GM19240 (cell line): ENCODE data around the gene RSU1.

Source experiments
- DNase-seq: peaks from one replicate; pipeline ENCODE4 v3.0.0; 2011; ENCODE audit warnings: low spot score; ENCODE audit not compliant: insufficient read length

Gene RSU1

DNA sequence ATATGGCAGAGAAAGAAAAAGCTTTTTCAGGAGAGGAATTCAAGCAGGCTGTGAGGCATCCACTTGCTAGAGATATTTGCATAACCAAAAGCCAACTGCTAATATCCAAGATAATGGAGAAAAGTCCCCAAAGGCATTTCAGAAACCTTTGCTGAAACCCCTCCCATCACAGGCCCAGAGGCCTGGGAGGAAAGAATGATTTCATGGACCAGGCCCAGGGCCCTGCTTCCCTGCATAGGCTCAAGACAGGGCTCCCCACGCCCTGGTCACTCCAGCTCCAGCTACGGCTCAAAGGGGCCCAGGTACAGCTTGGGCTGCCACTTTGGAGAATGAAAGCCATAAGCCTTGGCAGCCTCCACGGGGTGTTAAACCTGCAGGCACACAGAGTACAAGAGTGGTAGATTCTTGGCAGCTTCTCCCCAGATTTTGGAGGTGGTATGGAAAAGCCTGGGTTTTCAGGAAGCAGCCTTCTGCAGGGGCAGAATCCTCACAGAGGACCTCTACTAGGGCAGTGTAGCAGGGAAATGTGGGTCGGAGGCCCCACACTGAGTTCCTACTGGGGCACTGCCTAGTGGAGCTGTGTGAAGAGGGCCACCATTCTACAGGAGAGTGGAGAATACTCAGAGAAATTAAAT lies 5.6 kb upstream of the RSU1 start:
- no peak for DNase-seq

- no peak for DNase-seq
These were observed 4.8 kb upstream of the RSU1 start for GRCh38 chr10:16822027-16822426.

DNA sequence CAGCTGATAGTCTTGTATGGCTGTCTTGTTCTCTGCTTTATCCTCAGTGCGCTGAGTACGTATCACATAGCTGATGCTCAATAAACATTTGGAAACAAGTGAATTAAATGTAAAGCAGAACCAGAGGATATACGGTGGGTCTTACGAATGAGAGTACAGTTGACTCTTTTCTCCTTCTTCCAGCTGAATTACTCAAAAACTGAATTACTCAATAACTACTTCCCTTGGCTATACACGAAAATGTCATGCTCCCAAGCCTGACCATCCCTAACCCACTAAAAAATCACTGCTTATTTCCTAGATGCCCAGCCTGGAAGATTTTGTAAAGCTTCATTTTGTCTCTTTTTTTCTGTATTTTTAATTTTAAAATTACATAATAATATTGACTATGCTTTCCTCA lies 3.2 kb upstream of the RSU1 start:
- no peak for DNase-seq

DNA sequence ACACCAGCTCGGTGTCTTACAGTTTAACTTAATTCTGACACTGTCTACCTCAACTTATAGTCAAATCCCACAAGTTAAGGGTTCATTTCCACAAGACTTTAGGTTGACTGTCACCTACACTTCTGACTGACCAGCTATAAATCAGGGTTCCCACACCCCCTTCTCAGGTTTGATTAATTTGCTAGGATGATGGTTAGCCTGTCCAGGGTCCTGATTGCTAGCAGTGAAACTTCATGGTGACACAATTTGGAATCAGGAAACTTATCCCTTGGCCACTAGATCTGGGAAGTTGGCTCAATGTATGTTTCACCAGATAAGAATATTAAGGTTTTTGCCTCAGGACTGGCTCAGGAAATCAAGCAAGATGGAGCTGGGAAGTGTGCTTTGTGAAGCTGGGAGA lies 2.8 kb upstream of the RSU1 start:
- DNase-seq: no peak

GRCh38 chr10:16819436-16819835 lies 2.2 kb upstream of the RSU1 start:
- no peak for DNase-seq

DNA sequence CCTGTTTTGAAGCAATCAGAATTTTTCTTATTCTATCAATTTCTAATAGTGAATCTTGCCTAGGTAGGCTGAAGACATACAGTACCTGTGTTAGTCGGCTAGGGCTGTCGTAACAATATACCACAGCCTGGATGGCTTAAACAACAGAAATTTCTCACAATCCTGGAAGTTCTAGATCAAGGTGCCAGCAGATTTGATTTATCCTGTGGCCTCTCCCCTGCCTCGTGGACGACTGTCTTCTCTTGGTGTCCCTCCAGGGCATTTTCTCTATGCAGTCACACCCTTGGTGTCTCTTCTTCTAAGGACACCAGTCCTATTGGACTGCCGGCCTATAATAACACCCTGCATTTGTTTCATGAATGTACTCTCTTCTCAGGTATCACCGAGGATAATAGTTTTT lies 1.8 kb upstream of the RSU1 start:
- no peak for DNase-seq

GRCh38 chr10:16816830-16817124 lies 447 bp downstream of the RSU1 start:
- no peak for DNase-seq

- DNase-seq: no peak
These were observed 1.1 kb downstream of the RSU1 start for GRCh38 chr10:16816171-16816570.

DNA sequence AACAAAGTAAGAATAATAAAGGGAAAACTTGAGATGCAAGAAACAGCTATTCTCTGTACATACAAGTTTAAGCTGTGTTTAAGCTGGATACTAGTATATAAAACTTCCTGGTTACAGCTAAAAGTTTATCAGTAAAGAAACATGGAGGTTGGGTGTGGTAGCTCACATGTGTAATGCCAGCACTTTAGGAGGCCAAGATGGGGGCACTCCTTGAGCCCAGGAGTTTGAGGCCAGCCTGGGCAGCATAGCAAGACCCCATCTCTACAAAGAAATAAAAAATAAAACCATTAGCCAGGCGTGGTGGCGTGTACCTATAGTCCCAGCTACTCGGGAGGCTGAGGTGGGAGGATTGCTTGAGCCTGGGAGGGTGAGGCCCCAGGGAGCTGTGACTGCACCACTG lies 3.2 kb downstream of the RSU1 start:
- DNase-seq: no peak

- no peak for DNase-seq
These were observed 4.5 kb downstream of the RSU1 start for GRCh38 chr10:16812676-16813075.

DNA sequence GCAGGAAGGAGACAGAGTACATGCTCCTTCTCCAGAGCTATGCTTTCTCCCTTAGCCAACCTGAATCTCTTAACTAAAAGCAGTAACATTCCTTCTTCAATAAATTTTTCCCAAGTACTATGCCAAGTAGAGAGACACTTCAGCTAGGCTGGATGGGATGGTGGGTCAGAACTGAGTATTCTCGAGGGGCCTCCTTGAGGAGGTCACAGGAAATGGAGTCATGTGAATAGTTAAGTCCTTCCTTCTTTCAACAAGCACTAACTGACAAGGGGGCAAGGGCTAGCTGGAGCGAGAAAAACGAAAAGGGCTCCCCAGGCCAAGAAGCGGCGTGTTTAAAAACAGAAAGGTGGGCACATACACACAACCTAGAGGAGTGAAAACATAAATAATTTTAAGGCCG lies 5.5 kb downstream of the RSU1 start:
- no peak for DNase-seq

DNA sequence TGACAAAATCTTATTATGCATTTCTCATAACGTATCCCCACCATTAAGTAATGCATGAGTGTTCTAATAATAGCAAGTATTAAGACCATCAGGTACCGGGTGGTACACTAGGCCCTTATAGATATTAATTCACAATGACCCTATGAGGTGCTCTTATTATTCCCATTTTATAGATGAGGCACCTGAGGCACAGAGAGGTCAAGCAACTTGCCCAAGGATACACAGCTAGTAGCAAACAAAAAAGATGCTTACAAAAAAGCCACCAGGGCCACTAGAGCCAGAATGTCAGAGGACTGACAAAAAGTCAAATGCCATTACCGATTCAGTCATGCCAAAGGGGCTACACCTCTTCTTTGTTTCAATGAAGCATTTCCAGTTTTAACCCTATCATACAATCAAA lies 5.9 kb downstream of the RSU1 start:
- no peak for DNase-seq

DNA sequence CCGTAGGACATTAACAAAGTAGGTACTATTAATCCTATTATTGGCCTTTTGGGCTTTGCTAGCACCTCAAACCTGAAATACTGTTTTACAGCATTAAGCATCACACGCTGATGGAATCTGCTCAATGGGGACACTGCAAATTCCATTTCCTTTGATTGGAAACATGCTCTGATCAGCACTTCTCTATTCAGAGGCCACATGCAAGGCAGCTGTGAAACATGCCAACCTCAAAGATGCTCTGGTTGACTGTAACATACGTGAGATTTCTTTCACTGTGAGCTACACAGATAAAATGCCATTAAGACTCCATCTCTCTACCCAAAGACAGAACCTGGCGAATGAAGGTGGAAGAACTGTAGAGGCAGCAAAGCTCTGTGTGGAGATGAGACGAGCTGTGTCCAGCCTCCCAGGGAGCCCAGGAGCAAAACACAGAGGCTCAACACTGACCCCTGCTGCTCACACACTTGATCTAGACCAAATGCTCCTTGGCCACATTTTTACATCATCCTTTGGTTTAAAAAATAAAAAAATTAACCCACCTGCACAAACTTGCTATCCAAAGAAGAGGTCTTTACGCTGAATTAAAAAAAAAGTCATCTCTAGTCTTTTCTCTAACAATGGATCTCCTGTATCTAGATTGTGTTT lies 8.0 kb downstream of the RSU1 start:
- no peak for DNase-seq

DNA sequence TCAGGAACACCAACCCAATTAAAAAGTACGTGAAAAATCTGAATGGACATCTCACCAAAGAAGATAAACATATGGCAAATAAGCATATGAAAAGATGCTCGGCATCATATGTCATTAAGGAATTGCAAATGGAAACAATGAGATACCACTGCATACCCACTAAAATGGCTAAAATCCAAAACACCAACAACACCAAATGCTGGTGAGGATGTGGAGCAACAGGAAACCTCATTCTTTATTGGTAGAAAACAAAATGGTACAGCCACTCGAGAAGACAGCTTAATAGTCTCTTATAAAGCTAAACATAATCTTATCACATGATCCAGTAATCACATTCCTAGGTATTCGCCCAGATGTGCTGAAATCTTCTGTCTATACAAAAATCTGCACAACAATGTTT lies 13.1 kb downstream of the RSU1 start:
- no peak for DNase-seq

DNA sequence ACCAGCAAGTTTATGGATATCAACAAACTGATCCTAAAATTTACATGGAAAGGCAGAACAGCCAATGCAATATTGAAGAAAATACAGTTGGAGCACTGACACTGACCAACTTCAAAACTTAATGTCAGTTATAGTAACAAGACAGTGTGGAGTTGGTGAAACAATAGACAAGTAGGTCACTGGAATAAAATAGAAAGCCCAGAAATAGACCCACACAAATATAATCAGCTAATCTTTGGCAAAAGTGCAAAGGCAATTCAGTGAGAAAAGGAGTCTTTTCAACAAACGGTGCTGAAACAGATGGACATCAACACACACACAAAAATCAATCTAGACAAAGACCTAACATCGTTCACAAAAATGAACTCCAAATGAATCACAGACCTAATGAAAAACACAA lies 13.8 kb downstream of the RSU1 start:
- no peak for DNase-seq

DNA sequence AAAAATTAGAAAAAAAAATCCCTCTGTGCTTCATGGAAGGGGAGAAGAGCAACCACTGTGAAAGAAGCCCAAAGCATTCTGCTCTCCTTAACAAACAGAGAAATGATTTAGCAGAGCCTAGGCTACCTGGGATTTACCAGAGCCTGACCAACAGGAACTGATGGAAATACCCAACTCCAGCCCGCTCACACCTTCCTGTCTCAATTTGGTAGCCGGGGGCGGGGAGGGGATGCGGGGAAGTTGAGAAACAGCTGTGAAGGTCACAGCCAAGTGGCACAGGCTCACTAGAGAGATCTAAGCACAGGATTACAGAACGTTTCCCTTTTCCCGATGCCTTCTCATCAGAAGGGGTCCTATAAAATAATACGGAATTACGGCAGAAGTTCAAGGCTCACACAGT lies 17.6 kb downstream of the RSU1 start:
- DNase-seq: no peak

GRCh38 chr10:16798571-16798970 lies 18.7 kb downstream of the RSU1 start:
- no peak for DNase-seq

DNA sequence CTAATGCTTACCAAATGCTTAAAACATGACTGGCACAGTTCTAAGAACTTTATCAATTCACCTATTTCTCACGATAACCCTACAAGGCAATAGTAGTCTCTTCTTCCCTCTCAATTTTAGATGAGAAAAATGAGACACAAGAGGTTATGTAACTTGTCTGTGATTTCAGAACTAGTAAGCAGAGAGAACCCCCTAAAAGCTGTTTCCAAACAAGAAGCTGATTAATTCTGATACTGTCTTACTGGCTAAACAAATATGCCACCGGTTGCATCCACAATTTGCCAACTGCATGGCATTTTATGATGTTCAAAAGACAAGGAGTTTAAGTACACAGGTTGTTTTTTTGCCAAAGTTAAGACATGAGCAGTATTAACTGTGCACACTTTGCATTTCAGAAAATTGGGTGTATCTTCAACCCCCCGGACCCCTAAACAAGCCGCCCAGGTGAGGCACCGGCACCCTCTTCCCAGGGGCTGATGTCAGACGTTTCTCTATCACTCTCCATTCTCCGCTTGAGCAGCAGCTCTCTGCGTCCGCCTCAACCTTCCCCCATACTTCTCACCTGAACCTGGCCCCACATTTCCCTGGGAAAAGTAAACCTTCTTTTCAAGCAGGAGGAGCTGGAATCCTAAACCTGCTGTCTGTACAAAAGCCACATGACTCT lies 21.7 kb downstream of the RSU1 start:
- no peak for DNase-seq

DNA sequence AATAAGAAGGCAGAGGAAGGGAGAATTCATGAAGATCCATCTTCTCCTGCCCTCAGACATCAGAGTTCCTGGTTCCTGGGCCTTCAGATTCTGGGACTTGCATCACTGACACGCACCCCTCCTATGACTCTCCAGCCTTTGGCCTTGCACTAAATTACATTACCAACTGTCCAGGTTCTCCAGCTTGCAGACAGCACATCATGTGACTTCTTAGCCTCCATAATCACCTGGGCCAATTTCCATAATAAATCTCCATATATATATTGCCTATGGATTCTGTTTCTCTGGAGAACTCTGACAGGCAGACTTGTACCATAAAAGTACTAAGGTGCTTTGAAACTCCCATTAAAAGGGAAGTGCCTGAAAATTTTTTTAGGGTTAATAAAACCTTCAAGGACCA lies 23.2 kb downstream of the RSU1 start:
- DNase-seq: no peak

DNA sequence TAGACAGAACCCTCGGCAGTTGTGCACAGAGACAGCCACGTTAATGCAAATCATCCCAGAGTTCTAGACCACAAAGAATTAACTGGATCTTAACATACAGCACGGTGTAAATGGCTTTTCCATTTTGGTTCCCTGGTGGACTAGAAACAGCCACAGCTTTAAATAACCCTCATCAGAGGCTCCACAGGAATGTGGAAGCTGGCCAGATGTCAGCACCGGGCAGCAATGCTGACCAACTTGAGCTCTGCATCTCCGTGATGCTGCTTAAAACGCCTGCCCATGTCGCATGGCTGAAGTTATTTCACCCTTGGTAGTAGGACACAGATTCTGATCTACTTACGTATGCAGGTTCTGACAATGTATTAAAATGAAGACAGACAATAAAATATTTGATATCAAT lies 24.5 kb downstream of the RSU1 start:
- no peak for DNase-seq

DNA sequence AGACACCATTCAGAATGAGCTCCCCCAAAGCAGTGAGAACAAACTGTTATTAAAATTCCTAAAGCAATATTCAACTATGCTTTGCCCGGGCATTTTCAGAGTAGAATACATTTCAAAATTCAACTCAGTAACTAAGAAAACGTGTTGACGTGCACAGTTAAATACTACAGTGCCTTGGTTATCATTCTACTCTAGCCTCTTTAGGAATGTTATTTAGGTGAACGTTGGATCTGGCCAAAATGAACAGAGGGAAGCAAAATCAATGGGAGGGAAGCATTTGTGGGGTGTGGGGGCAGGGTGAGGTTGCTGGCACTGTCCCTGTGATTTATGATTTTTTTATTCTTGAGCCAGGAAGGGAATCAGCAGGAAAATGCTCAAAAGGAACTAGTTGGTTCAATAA lies 27.5 kb downstream of the RSU1 start:
- DNase-seq: no peak

DNA sequence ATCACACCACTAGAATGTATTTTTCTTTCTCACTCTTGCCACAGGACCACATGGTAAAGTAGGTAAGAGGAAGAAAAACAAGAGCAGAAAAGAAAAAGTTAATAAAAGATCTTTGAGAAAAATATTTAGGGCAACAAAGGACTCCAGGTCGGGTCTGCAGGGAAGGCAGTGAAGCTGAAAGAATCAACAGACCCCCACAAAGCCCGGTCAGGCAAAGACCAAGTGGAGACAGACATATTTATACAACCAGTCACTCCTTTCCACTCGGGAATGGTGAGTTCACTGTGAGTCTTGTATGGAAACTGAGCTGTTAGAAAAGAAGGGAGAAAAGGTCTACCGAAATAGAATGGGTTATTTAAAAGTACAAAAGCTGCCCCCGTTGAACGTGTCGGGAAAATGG lies 28.0 kb downstream of the RSU1 start:
- no peak for DNase-seq

- DNase-seq: no peak
These were observed 28.4 kb downstream of the RSU1 start for GRCh38 chr10:16788778-16789177.
